ENCODE results near the gene SFXN5. TPM values are rescaled to one million over a fixed set of nuclear protein-coding genes. Genes with fewer than 3 reads are reported as not detected.

Gene SFXN5
- total and polyA plus RNA-seq, 2 experiments from 2014 or later, result 10.0 to 16.4 TPM

DNA sequence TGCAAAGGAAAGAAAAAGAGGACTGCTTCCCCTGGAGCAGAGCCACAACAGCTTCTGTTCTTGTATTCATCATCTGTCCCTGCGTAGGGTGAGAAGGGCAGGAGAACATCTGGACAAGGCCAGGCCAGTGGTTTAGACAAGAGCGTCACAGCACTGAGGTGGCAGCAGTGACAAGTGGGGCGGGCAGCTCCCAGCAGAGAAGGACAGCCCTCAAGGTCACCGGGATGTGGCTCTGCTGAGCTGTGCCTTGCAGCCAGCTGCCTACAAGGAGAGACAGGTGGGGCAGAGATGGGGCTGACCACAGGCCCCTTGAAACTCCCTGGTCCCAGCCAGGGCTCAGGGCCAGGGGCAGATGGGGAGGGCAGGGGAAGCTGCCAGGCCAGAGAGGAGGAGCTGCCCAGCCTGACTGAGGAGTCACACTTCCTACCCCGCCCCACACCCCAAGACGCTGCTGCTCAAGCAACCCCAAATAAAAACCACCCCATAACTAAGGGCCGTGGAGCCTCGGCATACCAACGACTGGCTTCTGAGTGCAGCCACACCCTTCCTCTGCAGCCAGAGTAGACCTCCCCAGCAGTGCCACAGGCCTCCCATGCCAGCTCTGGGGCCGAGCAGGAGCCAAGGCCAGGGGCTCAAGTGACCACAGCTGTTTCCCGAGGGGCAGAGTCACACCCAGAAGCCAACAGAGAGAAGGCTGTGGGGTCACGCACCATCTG, 35.9 kb upstream of the SFXN5 start:
- H3K9me3 ChIP-seq (ENCODE audit: low read depth), result no peaks in the 10 kb centered on the region
- peaks cover 60% of the 10 kb centered on the region for H3K4me1 ChIP-seq (ENCODE audit: insufficient read depth)
- no peak overlapping the region for H2AFZ ChIP-seq
- TF ChIP-seq EZH2 (IDR thresholded peaks at IDR 0.05; ENCODE audit: insufficient read depth, poor library complexity, severe bottlenecking) (no peak), EZH2phosphoT487 (IDR thresholded peaks at IDR 0.05; ENCODE audit: insufficient read depth, low read depth) (no peak)
- H4K20me1 ChIP-seq (ENCODE audit: insufficient read depth), result peaks cover 27% of the 10 kb centered on the region
- H3K79me2 ChIP-seq (ENCODE audit: insufficient read depth), result peaks cover 100% of the 10 kb centered on the region
- DNase-seq, result peak; percentile 76
- in situ Hi-C loops (cut with MboI), result no loop called here
- H3F3A ChIP-seq (ENCODE audit: insufficient read depth), result peaks cover 31% of the 10 kb centered on the region
- no peaks in the 10 kb centered on the region for H3K27me3 ChIP-seq (replicated peaks; ENCODE audit: insufficient read depth)
- peak overlapping the region; percentile 36; the same call in 1 of the 2 replicates for H3K4me3 ChIP-seq
- no peaks in the 10 kb centered on the region for H3K36me3 ChIP-seq (ENCODE audit: low read depth)
- peak overlapping the region; percentile 72 for H3K4me2 ChIP-seq (ENCODE audit: unreplicated experiment)
- peak overlapping the region; percentile 94 for H3K27ac ChIP-seq
- H3K9me2 ChIP-seq (ENCODE audit: insufficient read depth), result no peaks in the 10 kb centered on the region
- peak overlapping the region; percentile 52 for H3K9ac ChIP-seq
- WGBS, 2 experiments (ENCODE audit: low coverage in 1 of 2, low lambda C conversion rate in 2 of 2, missing lambda C conversion rate in 2 of 2), result 27 to 31% methylated on average over 11 to 12 of the region's 12 CpGs

DNA sequence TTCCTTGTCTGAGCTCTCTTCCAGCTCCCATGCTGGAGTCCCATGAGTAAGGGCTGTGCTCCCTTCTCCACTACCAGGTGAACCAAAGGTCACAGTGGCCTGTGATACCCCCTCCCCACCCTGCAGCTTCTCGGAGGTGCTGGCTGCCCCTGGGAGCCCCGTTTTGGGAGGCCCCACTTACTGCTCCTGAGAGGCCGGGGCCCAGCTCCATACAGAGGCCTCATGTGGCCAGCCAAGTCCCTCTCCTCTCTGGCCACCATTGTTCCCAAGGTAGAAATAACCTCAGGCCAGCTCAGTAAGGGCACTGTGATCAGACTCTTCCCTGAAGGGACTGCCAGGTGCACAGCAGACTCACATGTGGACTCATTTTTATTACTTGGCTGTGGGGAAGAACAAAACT, 35.3 kb upstream of the SFXN5 start:
- Histone ChIP-seq H3K27ac (peak overlapping the region; percentile 94), H3K4me1 (ENCODE audit: insufficient read depth) (peaks cover 65% of the 10 kb centered on the region)
- 62 to 70% methylated on average over 3 of the region's 3 CpGs for WGBS, 2 experiments (ENCODE audit: low coverage in 1 of 2, low lambda C conversion rate in 2 of 2, missing lambda C conversion rate in 2 of 2)

DNA sequence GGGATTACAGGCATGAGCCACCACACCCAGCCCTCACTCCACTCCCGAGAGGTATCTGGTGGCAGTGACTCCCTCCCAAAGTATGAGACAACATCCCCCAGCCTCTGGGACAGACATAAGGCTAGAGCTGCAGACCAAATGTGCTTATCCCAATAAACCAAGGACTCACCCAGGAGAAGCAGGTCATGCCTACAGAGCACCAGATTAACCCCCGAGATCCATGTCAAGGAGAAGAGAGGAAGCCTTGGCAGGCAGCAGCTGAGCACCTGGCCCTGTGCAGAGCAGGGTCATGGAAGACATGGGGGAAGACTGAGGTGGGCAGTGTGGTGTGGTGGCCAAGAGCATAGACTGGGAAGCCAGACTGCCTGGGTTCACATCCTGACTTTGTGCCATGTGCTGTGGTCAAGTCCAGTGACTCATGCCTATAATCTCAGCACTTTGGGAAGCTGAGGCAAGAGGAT, 34.0 kb upstream of the SFXN5 start:
- no peaks in the 10 kb centered on the region for H3K36me3 ChIP-seq (ENCODE audit: low read depth)
- peaks cover 69% of the 10 kb centered on the region for H3K4me1 ChIP-seq (ENCODE audit: insufficient read depth)
- H3K9me3 ChIP-seq (ENCODE audit: low read depth), result no peaks in the 10 kb centered on the region
- no peak overlapping the region for H3K4me3 ChIP-seq
- H3F3A ChIP-seq (ENCODE audit: insufficient read depth), result peaks cover 23% of the 10 kb centered on the region
- H3K9ac ChIP-seq, result no peak overlapping the region
- no peaks in the 10 kb centered on the region for H3K27me3 ChIP-seq (replicated peaks; ENCODE audit: insufficient read depth)
- in situ Hi-C loops (cut with MboI), result no loop called here
- H3K79me2 ChIP-seq (ENCODE audit: insufficient read depth), result peaks cover 100% of the 10 kb centered on the region
- H3K9me2 ChIP-seq (ENCODE audit: insufficient read depth), result no peaks in the 10 kb centered on the region
- peaks cover 28% of the 10 kb centered on the region for H4K20me1 ChIP-seq (ENCODE audit: insufficient read depth)
- no peak for TF ChIP-seq EZH2 (IDR thresholded peaks at IDR 0.05; ENCODE audit: insufficient read depth, poor library complexity, severe bottlenecking)
- TF ChIP-seq EZH2phosphoT487 (IDR thresholded peaks at IDR 0.05; ENCODE audit: insufficient read depth, low read depth), result no peak
- H3K27ac ChIP-seq, result peak overlapping the region; percentile 35
- H3K4me2 ChIP-seq (ENCODE audit: unreplicated experiment), result peak overlapping the region; percentile 42
- WGBS, 2 experiments (ENCODE audit: low coverage in 1 of 2, low lambda C conversion rate in 2 of 2, missing lambda C conversion rate in 2 of 2), result 58 to 67% methylated on average over 2 of the region's 2 CpGs
- peak; percentile 41 for DNase-seq
- no peak overlapping the region for H2AFZ ChIP-seq

More for the DNA sequence above, 35.3 kb upstream of the SFXN5 start:
- Histone ChIP-seq H3K36me3 (ENCODE audit: low read depth) (no peaks in the 10 kb centered on the region), H3K9me2 (ENCODE audit: insufficient read depth) (no peaks in the 10 kb centered on the region), H3K4me3 (0 out of 2 replicates have a peak overlapping the region, but pooled peaks have one; percentile 36), H3K27me3 (replicated peaks; ENCODE audit: insufficient read depth) (no peaks in the 10 kb centered on the region), H3F3A (ENCODE audit: insufficient read depth) (peaks cover 31% of the 10 kb centered on the region), H3K9me3 (ENCODE audit: low read depth) (no peaks in the 10 kb centered on the region), H3K79me2 (ENCODE audit: insufficient read depth) (peaks cover 100% of the 10 kb centered on the region), H3K9ac (peak overlapping the region; percentile 52), H2AFZ (no peak overlapping the region), H4K20me1 (ENCODE audit: insufficient read depth) (peaks cover 28% of the 10 kb centered on the region), H3K4me2 (ENCODE audit: unreplicated experiment) (peak overlapping the region; percentile 72)
- in situ Hi-C loops (cut with MboI), result no loop called here
- DNase-seq, result no peak
- TF ChIP-seq EZH2phosphoT487 (IDR thresholded peaks at IDR 0.05; ENCODE audit: insufficient read depth, low read depth), result no peak

DNA sequence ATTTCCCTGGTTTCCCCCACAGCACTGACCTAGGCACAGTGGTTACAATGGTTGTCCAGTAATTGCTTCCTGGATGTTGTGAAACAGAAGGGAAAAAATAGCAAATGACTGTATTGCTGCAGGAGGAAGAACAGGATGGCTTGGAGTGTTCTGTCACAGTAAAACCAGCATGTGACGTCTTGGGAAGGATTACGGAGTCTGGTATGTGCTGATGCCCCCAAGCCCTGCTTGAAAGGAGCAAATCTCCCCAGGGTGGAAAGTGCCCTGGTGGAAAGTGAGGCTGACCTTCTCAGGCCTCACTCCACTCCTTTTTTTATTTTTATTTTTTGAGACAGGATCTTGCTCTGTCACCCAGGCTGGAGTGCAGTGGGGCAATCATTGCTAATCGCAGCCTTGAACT, 33.4 kb upstream of the SFXN5 start:
- no peak overlapping the region for H3K4me2 ChIP-seq (ENCODE audit: unreplicated experiment)
- in situ Hi-C loops (cut with MboI), result no loop called here
- H3K27ac ChIP-seq, result peak overlapping the region; percentile 35
- H3K9ac ChIP-seq, result no peak overlapping the region
- no peaks in the 10 kb centered on the region for H3K9me3 ChIP-seq (ENCODE audit: low read depth)
- peaks cover 29% of the 10 kb centered on the region for H4K20me1 ChIP-seq (ENCODE audit: insufficient read depth)
- H3K79me2 ChIP-seq (ENCODE audit: insufficient read depth), result peaks cover 100% of the 10 kb centered on the region
- H3F3A ChIP-seq (ENCODE audit: insufficient read depth), result peaks cover 17% of the 10 kb centered on the region
- TF ChIP-seq EZH2phosphoT487 (IDR thresholded peaks at IDR 0.05; ENCODE audit: insufficient read depth, low read depth) (no peak), EZH2 (IDR thresholded peaks at IDR 0.05; ENCODE audit: insufficient read depth, poor library complexity, severe bottlenecking) (no peak)
- 84 to 90% methylated on average over 3 of the region's 3 CpGs for WGBS, 2 experiments (ENCODE audit: low coverage in 1 of 2, low lambda C conversion rate in 2 of 2, missing lambda C conversion rate in 2 of 2)
- H3K4me3 ChIP-seq, result no peak overlapping the region
- H3K9me2 ChIP-seq (ENCODE audit: insufficient read depth), result no peaks in the 10 kb centered on the region
- no peak overlapping the region for H2AFZ ChIP-seq
- peaks cover 63% of the 10 kb centered on the region for H3K4me1 ChIP-seq (ENCODE audit: insufficient read depth)
- no peaks in the 10 kb centered on the region for H3K36me3 ChIP-seq (ENCODE audit: low read depth)
- H3K27me3 ChIP-seq (replicated peaks; ENCODE audit: insufficient read depth), result no peaks in the 10 kb centered on the region
- DNase-seq, result no peak
